Peyer's patch (tissue), 4 donors: ENCODE results near the gene NSMF.
A peak's percentile ranks its signal among the peaks of the same experiment; 100 is the strongest.

Source experiments
- CTCF ChIP-seq, 6 experiments: fragments of 450-650 bp in 4 of 6; fragments of 200-600 bp in 2 of 6; sonication (generic) in 1 of 6; IDR thresholded peaks; one replicate each; pipeline ENCODE4 v1.5.1; 2017 to 2019; ENCODE audit warnings: antibody characterized with exemption in 6 of 6, mild to moderate bottlenecking in 3 of 6, moderate library complexity in 1 of 6
- POLR2A ChIP-seq, 2 donors: fragments of 450-650 bp; IDR thresholded peaks; one replicate each; pipeline ENCODE4 v1.5.1; 2017; ENCODE audit warnings: antibody characterized with exemption in 2 of 2, mild to moderate bottlenecking in 2 of 2, moderate library complexity in 2 of 2

GRCh38 chr9:137441289-137441934, 17.7 kb downstream of the NSMF start, which contains the start of gene ENTPD8:
- no peak for TF ChIP-seq CTCF (IDR thresholded peaks at IDR 0.05)
- peak; percentile 44 to 70 for TF ChIP-seq POLR2A (IDR thresholded peaks at IDR 0.05)
